SU-DHL-6 (cell line): Measurements from ENCODE around the gene DIAPH1.

Experiments
- H2AFZ ChIP-seq: fragments of 200-600 bp; sonication (generic); 2 replicates; pipeline ENCODE4 v1.6.1; 2014; ENCODE audit warnings: low read depth, mild to moderate bottlenecking, moderate library complexity, mixed read lengths, antibody characterized with exemption, low read length; ENCODE audit not compliant: severe bottlenecking
- H3F3A ChIP-seq: fragments of 200-600 bp; shearing (Covaris generic); 2 replicates; pipeline ENCODE4 v1.6.0; 2016; ENCODE audit warnings: antibody characterized with exemption, mild to moderate bottlenecking; ENCODE audit not compliant: insufficient read depth
- H3K27ac ChIP-seq: fragments of 200-600 bp; sonication (generic); 2 replicates; pipeline ENCODE4 v1.5.1; 2016; ENCODE audit warnings: low read depth, mild to moderate bottlenecking, low read length, moderate library complexity, mixed read lengths
- H3K27me3 ChIP-seq: fragments of 200-600 bp; sonication (generic), shearing (Covaris generic); 2 replicates; pipeline ENCODE4 v1.6.0; 2014; ENCODE audit warnings: mild to moderate bottlenecking, low read length
- H3K36me3 ChIP-seq: fragments of 200-600 bp; sonication (generic); 2 replicates; pipeline ENCODE4 v1.6.1; 2014; ENCODE audit warnings: mild to moderate bottlenecking, low read length, mixed read lengths
- H3K4me2 ChIP-seq: fragments of 300-600, 200-600 bp; shearing (Covaris generic), sonication (generic); 2 replicates; pipeline ENCODE4 v1.6.0; 2014; ENCODE audit warnings: low read length, low read depth, mild to moderate bottlenecking; ENCODE audit not compliant: poor library complexity, severe bottlenecking
- H3K4me3 ChIP-seq: fragments of 200-600 bp; sonication (generic); 2 replicates; pipeline ENCODE4 v1.5.1; 2014; ENCODE audit warnings: antibody characterized with exemption, low read length, mild to moderate bottlenecking, mixed read lengths; ENCODE audit not compliant: insufficient read depth, poor library complexity, severe bottlenecking
- H3K79me2 ChIP-seq: fragments of 200-600 bp; sonication (generic); 2 replicates; pipeline ENCODE4 v1.6.1; 2014; ENCODE audit warnings: mild to moderate bottlenecking, low read length, moderate library complexity; ENCODE audit not compliant: insufficient read depth
- H3K9ac ChIP-seq: fragments of 200-600 bp; sonication (generic); 2 replicates; pipeline ENCODE4 v1.7.0; 2014; ENCODE audit warnings: mild to moderate bottlenecking, low read length
- H3K9me2 ChIP-seq: fragments of 200-600 bp; sonication (generic); replicated peaks from 2 replicates; pipeline ENCODE4 v1.6.1; 2014; ENCODE audit warnings: low read length; ENCODE audit not compliant: insufficient read depth
- H3K9me3 ChIP-seq: fragments of 200-600 bp; sonication (generic); 2 replicates; pipeline ENCODE4 v1.6.1; 2014; ENCODE audit warnings: low read length, mixed read lengths; ENCODE audit not compliant: insufficient read depth
- H4K20me1 ChIP-seq: fragments of 200-600 bp; sonication (generic); 2 replicates; pipeline ENCODE4 v1.6.1; 2014; ENCODE audit warnings: low read depth, mild to moderate bottlenecking, antibody characterized with exemption, low read length, moderate library complexity, mixed read lengths
- CTCF ChIP-seq: fragments of 200-600 bp; sonication (generic); IDR thresholded peaks from one replicate; pipeline ENCODE4 v1.5.1; 2017; ENCODE audit warnings: antibody characterized with exemption, mild to moderate bottlenecking, low read length, moderate library complexity; ENCODE audit not compliant: insufficient read depth, poor library complexity, severe bottlenecking
- EZH2phosphoT487 ChIP-seq: fragments of 200-600 bp; sonication (generic), shearing (Covaris generic); conservative IDR thresholded peaks from 2 replicates; pipeline ENCODE4 v1.6.1; 2018; ENCODE audit warnings: mild to moderate bottlenecking, antibody characterized with exemption, low read length, moderate library complexity, mixed read lengths

Gene DIAPH1

DNA sequence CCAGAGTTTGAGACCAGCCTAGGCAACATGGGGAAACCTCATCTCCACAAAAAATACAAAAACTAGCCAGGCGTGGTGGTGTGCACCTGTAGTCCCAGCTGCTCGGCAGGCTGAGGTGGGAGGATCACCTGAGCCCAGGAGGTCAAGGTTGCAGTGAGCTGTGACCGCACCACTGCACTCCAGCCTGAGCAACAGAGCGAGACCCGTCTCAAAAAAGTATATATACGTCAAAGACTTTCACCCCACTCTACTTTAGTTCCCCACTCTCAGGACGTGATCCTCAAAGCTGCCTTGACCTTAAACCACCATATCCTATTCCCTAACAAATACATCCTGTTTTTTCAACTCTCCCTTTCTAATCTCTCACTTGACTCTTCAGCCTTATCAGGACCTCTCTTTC, 88.9 kb downstream of the DIAPH1 start:
- peaks cover 70% of the 10 kb centered on the region for H3F3A ChIP-seq
- H3K4me3 ChIP-seq, result peak overlapping the region; percentile 57
- H3K9ac ChIP-seq, result peak overlapping the region; percentile 86
- H3K9me2 ChIP-seq, result no peaks in the 10 kb centered on the region
- peak overlapping the region; percentile 94 for H3K4me2 ChIP-seq
- H3K27me3 ChIP-seq, result no peaks in the 10 kb centered on the region
- peaks cover 41% of the 10 kb centered on the region for H3K79me2 ChIP-seq
- no peaks in the 10 kb centered on the region for H3K9me3 ChIP-seq
- TF ChIP-seq EZH2phosphoT487 (no peak), CTCF (no peak)
- H2AFZ ChIP-seq, result no peak overlapping the region
- peaks cover 24% of the 10 kb centered on the region for H3K36me3 ChIP-seq
- H4K20me1 ChIP-seq, result no peaks in the 10 kb centered on the region
- H3K27ac ChIP-seq, result peak overlapping the region; percentile 99

DNA sequence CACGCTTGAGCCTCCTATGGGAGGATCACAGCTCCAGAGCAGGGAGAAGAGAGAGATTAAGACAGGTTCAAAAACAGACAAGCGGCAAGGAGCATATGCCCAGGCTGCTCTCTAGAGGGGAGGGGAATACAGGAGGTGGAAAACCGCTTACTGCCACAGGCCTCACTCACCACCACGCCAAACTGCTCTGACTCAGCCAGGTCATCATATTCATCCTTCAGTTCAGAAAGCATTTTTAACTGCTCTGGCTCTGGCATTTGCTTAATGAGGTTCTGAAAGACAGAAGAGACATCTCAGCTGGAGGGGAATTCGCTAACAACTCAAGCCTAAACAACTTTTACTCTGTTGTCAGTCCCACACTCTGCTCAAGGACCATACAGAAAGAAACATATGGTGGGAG, 89.8 kb downstream of the DIAPH1 start:
- peak overlapping the region; percentile 99 for H3K27ac ChIP-seq

GRCh38 chr5:141528291-141528984, 90.4 kb downstream of the DIAPH1 start:
- H4K20me1 ChIP-seq, result no peaks in the 10 kb centered on the region
- peak overlapping the region; percentile 86 for H3K9ac ChIP-seq
- H3K9me2 ChIP-seq, result no peaks in the 10 kb centered on the region
- no peaks in the 10 kb centered on the region for H3K9me3 ChIP-seq
- no peak overlapping the region for H2AFZ ChIP-seq
- no peaks in the 10 kb centered on the region for H3K27me3 ChIP-seq
- peak overlapping the region; percentile 99 for H3K27ac ChIP-seq
- TF ChIP-seq EZH2phosphoT487, result no peak
- TF ChIP-seq CTCF, result no peak
- H3K4me3 ChIP-seq, result peak overlapping the region; percentile 57
- peaks cover 51% of the 10 kb centered on the region for H3K79me2 ChIP-seq
- peaks cover 29% of the 10 kb centered on the region for H3K36me3 ChIP-seq
- peak overlapping the region; percentile 94 for H3K4me2 ChIP-seq
- peaks cover 78% of the 10 kb centered on the region for H3F3A ChIP-seq

More for the DNA sequence above, 89.8 kb downstream of the DIAPH1 start:
- H3K9me3 ChIP-seq, result no peaks in the 10 kb centered on the region
- peak overlapping the region; percentile 57 for H3K4me3 ChIP-seq
- peak overlapping the region; percentile 86 for H3K9ac ChIP-seq
- peaks cover 47% of the 10 kb centered on the region for H3K79me2 ChIP-seq
- H3K27me3 ChIP-seq, result no peaks in the 10 kb centered on the region
- H3K4me2 ChIP-seq, result peak overlapping the region; percentile 94
- peaks cover 78% of the 10 kb centered on the region for H3F3A ChIP-seq
- TF ChIP-seq CTCF, result no peak
- no peaks in the 10 kb centered on the region for H3K9me2 ChIP-seq
- no peak overlapping the region for H2AFZ ChIP-seq
- peaks cover 28% of the 10 kb centered on the region for H3K36me3 ChIP-seq
- no peaks in the 10 kb centered on the region for H4K20me1 ChIP-seq
